Femur (tissue), 1 donor: ENCODE data around the gene COL9A1.

Source experiments
- DNase-seq: peaks from one replicate; pipeline ENCODE4 v3.0.0-alpha.2; 2017

Gene COL9A1

DNA sequence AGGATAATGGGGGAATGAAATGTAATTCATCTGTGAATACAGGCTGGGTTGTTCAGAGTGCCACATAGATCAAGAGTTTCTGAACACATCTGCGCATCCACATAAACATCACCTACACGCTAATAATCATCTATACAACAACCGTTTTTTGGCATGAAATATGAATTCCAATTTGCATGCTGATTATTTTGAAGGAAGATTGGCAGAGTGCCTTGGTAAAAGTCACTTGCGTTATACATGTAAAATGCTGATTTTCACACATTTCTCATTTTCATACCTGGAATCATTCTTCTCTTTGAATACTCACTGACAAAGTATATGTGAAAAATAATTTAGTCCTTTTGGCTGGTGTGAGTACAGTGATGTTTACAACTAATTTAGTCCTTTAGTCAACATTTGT is 17.7 kb downstream of the COL9A1 start:
- DNase-seq, result no peak

DNA sequence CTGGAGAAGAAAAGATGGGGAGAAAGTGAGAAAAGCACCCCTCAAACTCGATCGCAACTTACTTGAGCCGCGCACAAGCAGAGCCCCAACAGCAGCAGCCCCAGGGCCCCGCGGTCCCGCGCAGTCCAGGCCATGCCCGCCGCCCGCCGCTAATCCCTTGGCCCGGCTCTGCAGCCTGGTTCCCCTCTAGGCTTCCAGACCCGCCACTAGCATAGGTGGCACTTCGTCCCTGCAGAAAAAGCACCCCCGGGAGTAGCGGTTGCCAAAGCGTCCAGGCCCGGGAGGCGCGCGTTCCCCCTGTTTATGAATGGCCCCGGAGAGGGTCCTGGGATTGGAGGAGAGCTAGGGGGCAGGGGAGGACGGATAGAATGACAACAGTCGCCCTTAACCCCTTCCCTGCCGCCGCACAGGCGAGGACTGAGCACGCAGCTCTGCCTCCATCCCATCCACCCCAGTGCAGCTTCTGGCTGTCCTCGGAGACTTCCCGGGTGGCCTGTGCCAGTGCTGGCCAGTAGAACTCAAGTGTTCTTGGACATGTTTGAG is 19.9 kb downstream of the COL9A1 start:
- DNase-seq, result no peak

DNA sequence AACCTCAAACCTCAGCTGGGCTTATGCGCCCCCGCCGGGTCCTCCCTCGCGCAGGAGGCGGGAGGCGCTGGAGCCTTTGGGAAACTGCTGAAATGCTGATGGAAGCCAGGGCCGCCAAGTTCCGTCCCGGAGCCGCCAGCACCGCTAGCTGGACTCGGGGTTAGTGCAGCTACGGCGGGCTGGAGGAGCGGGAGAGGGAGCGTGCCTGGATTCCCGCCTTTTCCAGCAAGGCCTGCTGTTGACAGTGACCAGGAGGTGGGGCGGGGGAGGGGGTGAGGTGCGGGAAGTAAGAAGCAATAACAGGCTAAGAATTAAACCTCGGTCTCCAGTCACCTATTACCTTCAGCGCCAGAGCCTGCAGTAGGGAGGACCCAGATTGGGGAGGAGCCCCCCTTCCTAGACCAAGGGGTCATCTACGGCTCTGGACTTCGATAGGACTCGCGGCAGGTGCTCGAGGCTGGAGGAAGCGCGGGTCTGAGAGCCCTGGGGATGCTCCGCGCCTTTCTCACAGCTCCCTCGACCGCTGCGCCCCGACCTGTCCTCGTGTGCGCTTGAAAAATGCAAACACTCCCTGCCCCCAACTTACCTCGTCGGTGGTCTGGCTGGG is 20.5 kb downstream of the COL9A1 start:
- peak; percentile 78 for DNase-seq

DNA sequence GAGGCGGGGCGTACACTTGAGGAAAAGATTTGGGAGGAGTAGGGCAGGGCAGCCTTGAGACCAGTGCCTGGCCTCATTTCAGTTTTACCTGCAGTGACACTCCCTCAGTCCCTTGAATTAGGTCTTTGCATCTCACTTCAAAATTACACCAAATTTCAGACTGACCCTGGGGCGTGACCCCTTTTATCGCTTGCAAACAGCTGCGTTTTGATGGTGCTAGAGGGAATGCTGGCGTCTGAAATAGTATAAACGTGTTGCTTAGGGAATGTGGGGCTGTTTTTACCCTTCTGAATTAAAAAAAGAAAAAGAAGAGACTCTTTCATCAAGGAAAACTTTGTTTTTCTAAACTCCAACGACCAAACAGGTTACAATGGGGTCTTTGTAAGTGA is 21.0 kb downstream of the COL9A1 start:
- no peak for DNase-seq

DNA sequence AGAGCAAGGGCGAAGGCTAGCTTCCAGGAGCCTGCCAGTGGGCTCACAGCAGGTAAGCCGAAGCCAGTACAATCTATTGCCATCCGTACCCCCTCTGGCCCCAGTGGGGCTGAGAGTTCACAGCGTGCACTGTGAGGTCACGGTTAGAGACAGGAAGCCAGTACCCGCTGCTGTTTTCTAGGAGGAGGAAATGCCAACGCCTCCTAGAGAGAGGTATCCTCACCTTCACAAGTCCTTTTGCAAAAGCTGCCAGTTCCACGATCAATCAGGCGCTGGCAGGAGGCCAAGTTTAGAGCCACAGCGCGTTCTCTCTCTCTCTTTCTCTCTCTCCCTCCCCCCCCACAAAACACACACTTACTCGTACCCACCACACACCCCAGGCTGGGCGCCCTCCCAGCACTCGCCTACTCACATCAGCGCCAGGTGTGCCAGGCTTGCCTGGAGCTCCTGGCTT is 22.5 kb downstream of the COL9A1 start:
- DNase-seq, result peak; percentile 50

DNA sequence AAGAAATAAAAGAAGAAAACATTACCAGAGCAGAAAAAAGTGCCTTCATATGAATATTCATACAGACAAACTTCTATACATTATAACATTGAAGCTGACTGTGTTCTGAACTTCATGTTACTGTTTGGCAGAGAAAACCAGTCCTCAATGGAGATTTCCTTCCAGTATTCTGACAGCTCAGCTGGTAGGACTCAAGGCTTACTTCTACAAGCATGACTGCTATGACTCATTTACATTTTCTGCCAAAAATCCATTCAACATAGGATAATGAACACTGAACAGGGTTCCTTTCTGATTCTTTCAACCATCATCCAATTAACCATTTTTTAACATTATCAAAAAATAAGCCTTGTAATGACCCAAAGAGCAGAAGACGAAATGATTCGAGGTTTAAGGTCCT is 25.4 kb downstream of the COL9A1 start:
- DNase-seq, result no peak

DNA sequence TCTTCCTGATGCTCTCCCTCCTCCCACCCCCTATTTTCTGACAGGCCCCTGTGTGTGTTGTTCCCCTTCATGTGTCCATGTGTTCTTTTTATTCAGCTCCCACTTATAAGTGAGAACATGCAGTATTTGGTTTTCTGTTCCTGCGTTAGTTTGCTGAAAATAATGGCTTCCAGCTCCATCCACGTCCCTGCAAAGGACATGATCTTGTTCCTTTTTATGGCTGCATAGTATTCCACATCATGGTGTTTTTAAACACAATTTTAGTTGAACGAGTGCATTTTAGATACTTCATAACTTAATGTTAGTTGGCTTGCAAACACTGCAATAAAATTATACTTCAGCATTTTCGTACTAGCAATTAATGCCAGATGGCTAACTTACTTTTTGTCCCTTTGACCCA is 28.5 kb downstream of the COL9A1 start:
- DNase-seq, result no peak

DNA sequence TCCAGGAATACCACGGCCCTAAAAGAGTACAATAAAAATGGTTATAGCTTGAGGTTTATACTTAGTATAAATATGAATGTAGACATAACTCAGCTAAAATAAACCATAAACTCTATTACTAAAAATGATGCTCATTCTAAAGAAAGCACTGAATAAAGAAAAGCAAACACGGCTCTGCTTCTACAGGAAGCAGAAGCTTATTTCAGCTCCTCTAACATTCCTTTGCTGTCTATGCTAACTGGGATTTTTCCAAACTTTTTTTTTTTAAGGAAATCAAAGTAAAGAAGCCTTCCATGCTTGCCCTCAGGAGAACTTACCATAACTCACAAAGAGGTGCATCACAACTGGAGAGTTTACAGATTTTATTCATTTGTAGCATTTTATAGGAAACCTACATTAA is 30.8 kb downstream of the COL9A1 start:
- DNase-seq, result no peak

DNA sequence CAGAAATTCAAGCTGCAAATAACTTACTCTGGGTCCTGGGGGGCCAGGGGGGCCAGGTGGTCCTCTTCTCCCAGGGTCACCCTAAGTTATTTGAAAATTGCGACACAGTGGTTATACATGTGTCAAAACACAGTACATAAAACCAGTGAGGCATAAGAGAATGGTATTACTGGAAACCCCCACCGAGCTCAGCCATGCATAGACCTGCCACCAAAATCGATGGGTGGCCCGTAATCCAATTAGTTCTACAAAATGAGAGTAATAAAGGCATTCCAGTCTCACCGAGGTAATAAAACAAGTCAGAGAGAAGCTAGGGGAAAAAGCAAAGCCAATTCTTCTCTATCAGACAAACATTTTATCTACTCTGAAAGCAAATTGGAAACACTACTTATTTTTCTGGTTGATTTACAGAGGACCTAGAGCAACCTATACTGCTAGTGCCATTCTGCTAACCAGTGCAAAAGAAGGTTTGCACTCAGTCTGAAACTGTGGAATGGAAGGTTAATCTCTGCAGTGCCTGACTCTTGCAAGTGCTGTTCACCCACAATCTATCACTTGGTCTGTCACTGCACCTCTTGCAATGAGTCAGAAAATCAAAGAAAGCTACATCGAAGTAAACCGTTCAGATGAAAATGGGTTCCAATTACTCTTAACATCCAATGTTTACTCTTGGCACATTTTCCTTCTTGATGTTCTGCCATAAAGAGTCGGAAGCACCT is 32.4 kb downstream of the COL9A1 start:
- no peak for DNase-seq

DNA sequence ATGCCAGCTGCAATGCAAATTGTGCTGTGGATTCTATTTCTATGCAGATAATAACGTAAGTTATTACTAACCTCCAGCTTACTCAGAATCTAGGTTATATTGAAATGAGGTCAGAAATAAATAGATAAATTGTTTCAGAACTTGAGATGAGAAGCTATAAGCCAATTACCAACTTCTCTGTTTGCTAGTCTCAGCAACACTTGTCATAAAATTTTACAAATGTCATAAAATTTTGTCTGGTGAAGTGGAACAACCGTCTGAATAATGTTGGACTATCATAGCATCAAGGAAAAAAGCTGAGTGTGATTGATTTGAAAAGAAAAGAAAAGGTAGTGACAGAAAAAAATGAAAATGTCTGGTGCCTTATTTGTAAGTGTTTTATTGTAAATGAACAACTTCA is 36.7 kb downstream of the COL9A1 start:
- DNase-seq, result no peak

DNA sequence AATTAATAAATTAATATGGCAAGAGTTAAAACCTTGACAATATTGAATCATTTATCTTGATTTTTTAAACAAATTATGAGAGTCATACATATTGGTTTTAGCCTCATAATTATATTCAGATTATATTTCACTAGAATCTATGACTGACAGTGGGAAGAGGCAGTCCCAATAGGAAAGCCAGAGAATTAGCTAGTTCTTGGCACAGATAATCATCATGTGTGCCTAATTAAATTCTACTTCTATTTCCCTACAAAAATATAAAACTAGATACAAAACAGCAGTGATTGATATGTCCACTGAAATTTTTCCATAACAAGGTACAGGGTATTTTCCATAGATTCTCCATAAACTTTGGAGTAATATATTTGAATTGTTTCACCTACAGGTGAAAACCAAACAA is 38.6 kb downstream of the COL9A1 start:
- no peak for DNase-seq

DNA sequence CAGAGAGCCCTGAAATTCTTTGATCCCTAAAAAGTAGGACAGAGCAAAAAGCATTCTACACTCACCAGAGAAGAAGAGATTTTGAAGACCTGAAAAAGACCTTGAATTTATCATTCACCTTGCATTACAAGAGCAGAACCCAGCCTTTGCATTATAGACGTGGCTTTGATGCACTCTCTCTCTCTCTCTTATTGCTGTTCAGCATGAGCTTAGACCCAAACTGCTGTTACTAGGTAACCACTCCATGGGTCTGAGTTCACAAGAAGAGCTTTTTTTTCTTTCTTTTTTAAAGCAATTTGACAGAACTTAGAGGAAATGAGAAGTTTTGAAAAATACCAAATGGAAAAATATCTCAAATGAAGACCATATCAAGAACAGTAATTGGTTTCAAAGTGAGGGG is 44.4 kb downstream of the COL9A1 start:
- no peak for DNase-seq

DNA sequence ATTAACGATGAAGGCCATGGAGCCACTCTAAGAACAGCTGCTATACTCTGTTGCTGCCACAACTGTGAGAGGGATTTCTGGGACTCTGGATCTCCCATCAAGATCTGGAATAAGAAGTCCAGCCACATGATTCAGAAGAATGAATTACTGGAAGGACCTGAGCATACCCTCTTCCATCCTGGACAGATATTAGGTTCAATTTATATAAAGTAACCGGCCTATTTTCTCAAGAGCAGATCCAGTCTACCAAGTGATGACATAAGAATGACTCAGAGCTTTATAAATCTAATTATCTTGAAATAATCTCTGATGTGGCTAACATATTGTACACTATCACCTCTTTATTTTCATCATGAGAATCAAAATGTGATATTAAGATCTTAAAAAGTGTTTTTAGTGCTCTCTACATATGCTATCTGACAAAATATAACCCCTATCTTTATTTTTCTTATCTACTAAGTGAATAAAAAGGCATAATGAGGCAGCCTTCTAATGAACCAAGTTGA is 45.1 kb downstream of the COL9A1 start:
- no peak for DNase-seq

DNA sequence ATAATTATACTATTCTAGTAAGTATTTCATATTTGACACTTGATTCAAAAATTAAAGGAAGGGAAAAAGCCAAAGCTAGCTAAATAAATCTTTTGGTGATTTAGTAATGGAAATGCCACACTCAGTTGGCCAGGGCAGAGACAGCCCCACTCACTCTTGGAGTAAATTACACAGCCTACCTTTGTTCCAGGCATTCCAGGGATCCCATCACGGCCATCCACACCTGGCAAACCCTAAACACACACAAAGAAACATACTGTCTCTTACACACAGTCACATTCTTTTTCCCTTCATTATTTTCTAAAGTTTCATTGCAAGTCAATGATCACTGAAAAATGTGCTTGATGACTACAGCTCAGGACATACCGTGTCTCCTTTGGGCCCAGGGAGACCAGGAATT is 48.1 kb downstream of the COL9A1 start:
- no peak for DNase-seq

DNA sequence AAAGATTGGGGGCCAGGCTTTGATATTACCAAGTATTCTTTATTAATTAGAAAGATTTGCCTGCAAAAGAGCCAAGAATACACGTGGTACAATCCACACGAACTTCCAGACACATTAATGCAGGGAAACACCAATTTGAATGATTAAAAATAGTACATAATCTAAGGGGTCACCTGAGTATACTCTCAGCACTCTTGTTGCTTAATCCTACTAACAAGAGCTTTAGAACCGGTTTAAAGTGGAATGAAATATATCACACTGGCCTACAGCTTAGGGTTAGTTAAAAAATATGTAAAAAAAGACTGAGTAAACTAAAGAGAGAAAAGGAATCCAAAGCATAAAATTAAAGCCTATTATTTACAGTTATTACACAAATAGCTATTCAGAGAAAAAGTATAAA is 49.0 kb downstream of the COL9A1 start:
- no peak for DNase-seq

DNA sequence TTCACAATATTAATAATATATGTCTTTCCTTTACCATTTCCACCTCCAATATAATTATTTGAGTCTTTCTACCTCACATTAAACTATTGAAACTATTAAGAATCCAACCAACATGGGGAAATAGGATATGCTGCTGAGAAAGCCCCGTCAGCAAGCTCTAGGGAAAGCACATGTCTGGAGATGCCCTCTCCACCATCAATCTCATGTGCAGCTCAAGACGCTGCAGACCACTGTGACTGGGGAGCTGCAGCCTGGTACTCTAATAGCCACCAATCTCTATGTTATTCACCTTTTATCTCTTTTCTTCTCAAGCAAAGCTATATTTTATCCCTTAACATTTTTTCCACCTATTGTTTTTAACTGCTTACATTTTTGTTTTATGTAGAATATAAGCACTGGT is 50.3 kb downstream of the COL9A1 start:
- no peak for DNase-seq

DNA sequence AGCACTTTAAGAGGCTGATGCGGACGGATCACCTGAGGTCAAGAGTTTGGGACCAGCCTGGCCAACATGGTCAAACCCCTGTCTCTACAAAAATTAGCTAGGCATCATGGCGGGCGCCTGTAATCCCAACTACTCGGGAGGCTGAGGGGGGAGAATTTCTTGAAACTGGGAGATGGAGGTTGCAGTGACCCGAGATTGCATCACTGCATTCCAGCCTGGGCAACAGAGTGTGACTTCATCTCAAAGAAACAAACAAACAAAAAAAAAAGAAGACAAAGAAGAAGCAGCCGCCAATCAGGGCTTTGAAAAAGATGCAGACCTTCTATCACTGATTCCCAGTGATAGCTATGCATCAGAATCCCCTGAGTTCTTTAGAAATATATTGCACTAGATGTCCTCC is 56.8 kb downstream of the COL9A1 start:
- DNase-seq, result no peak

DNA sequence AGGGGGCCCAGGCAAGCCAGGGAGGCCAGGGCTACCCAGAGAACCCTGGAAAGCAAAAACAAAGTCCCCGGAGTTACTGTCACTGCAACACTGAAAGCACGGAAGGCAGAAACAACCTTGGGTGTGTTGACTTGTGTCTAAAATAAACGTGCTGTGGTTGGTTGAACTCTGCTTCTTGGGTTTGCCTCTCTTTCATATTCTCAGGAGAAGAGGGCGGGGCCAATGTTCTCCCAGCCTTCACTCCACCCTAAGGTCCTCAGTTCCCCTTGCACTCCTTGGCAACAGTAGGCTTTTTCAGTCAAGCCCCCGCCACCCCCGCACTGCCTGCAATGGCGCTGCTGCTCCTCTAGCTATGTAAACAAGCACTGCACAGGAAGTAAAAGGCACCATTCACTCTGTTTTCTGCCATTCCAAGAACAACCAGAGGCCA is 60.9 kb downstream of the COL9A1 start:
- peak; percentile 55 for DNase-seq

DNA sequence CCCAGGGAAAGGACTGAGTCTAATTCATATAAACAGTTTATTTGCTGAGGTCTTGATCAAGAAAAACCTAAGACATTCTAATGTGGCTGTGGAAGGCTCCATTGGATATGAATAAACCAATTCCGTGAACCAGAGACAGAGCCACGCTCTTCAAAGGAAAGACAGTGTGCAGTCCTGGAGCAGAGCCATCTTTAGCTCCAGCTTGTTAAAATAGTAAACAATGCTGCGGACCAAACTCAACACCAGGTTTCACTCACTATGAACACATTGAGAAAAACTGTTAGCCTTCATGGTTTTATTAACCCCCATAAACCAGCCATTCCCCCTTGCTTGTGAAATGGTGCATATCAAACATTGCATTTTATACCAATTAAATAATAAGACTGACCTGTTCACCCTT is 61.9 kb downstream of the COL9A1 start:
- DNase-seq, result no peak

DNA sequence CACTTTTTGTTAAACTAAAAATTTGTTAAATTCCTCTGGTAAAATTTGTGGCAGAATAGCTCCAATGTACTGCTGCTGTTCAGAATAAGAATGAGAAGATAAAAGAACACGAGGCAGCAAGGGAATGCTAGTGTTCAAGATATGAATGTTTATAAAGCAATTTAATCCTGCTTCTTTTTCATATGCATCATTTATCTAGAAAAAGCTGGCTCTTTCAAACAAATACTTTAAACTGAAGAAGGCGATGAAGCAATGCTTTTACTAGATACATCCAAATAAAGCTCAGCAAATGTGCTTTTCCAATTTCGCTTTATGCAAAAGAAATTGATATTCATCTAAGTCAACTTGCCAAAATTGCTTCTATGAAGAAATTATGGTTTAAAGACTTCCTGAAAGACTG is 66.5 kb downstream of the COL9A1 start:
- DNase-seq, result no peak

DNA sequence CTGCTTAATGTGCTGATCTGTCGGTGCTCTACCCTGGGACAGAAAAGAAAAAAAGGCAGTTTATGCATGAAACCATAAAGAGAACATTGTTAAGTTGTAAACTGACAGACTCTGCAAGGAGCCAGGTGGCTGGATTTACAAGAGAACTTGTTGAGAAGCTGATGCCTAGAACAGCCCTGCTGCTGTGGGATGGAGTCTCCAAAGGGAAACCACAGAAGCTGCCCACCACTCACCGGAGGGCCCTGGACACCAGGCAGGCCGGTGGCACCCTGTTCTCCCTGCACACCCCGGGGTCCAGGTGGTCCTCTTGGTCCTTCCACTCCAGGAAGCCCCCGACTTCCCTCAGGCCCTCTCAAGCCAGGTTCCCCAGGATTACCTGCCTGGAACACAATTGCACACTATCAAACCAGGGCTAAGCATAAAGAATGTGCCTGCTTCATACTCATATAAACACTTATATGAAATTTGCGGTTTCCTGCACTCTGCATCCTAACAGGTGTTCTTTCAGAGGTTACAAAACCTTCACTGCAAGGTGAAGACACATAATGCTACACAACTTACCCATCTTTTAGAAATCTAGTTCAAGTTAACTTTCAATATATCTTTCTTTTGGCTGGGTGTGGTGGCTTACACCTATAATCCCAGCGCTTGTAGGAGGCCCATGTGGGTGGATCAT is 68.2 kb downstream of the COL9A1 start:
- no peak for DNase-seq

DNA sequence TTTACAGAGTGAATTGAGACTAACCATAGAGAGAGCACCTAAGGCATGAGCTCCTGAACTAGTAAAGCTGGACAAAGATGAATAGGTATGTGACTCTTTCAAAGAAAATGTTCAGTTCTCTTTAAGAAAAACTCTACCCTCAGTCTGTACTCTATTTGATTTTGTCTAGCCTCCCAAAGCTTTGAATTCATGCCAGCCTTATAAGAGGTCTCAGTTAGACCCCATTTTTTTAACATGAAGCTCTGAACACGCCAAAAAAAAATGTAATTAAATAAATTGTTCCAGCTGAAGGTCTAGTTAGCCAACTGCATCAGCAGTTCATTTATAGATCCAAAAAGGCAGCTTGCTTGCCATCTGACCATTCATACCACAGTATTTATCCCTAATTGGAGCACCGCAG is 71.6 kb downstream of the COL9A1 start:
- DNase-seq, result no peak

DNA sequence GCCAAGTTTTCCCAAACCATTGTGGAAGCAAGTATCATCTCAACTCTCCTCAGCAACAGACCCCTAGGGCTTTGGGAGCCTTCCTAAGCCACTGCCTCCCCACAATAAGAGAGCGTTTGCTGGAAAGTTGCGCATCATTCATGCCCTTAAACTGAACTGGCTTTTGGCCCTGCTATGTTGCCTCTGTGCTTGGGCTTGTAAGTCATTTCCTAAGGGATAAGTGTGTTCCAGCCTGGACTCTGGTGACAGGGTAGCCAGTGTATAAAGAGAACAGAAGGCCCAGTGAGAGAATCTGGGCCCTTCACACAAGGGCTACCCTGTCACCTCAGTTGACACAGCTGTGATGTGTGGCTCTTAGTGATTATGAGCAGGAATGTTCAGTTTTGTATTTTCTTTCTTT is 77.8 kb downstream of the COL9A1 start:
- DNase-seq, result no peak

DNA sequence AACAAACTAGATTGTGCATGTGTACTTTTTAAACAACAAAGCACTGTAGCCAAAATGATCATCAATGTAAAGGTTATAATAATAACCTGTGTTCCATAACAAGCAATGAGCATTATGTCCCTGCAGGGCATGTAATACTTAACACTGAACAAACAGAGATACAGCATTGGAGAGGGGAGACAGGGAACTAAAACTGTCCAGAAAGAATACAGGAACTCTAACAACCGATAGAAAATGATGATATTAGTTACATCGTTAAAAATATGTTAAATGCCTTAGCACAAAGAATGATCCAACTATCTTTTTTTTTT is 80.5 kb downstream of the COL9A1 start:
- DNase-seq, result no peak
